ENCODE measurements around the gene NELFB.

- TF ChIP-seq CTCF (conservative IDR thresholded peaks at IDR 0.05; ENCODE audit: low read depth, low read length) (no peak), POLR2A (IDR thresholded peaks at IDR 0.05; ENCODE audit: low read depth, low read length) (no peak), RAD21 (IDR thresholded peaks at IDR 0.05; ENCODE audit: low read length) (no peak), NFE2L2 (IDR thresholded peaks at IDR 0.05; ENCODE audit: low read depth, low read length) (no peak), RCOR1 (IDR thresholded peaks at IDR 0.05; ENCODE audit: insufficient replicate concordance, low read length) (no peak), SMC3 (IDR thresholded peaks at IDR 0.05; ENCODE audit: low read depth, low read length) (no peak), FOS (IDR thresholded peaks at IDR 0.05; ENCODE audit: low read depth, low read length) (no peak)
- TF ChIP-seq, protein P1, sequence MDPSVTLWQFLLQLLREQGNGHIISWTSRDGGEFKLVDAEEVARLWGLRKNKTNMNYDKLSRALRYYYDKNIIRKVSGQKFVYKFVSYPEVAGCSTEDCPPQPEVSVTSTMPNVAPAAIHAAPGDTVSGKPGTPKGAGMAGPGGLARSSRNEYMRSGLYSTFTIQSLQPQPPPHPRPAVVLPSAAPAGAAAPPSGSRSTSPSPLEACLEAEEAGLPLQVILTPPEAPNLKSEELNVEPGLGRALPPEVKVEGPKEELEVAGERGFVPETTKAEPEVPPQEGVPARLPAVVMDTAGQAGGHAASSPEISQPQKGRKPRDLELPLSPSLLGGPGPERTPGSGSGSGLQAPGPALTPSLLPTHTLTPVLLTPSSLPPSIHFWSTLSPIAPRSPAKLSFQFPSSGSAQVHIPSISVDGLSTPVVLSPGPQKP (IDR thresholded peaks at IDR 0.05; ENCODE audit: borderline replicate concordance, low read depth, low read length) = no peak
Observed at GRCh38 chr9:137275203-137275587, 20.1 kb downstream of the NELFB start.

Data from IMR-90 (cell line).